ENCODE results near the gene ABCA5.

Gene ABCA5

DNA sequence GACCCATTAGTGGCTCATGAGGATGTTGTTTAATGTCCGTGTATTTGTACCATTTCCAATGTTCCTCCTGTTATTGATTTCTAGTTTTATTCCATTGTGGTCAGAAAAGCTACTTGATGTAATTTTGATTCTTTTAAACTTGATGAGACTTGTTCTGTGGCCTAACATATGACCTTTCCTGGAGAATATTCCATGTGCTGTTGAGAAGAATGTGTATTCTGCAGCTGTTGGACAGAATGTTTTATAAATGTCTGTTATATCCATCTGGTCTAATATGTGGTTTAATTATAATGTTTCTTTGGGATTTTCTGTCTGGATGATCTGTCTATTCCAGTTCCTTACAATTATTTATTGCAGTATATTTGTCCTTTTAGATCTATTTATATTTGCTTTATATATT, 95.4 kb downstream of the ABCA5 start:
- H3K27me3 ChIP-seq (replicated peaks; ENCODE audit: insufficient read depth, low read length) = no peaks in the 10 kb centered on the region
- H3K9me2 ChIP-seq (replicated peaks; ENCODE audit: insufficient read depth, low read length) = no peaks in the 10 kb centered on the region
- H3K27ac ChIP-seq (ENCODE audit: low read length) = no peak overlapping the region
- no peaks in the 10 kb centered on the region for H3K36me3 ChIP-seq (replicated peaks; ENCODE audit: insufficient read depth, low read length)
- H3K79me2 ChIP-seq (ENCODE audit: low read length) = no peaks in the 10 kb centered on the region
- no peak overlapping the region for H3K4me2 ChIP-seq (ENCODE audit: low read depth, low read length)
- H3K9me3 ChIP-seq (replicated peaks; ENCODE audit: insufficient read depth, low read length) = no peaks in the 10 kb centered on the region
- H4K20me1 ChIP-seq (ENCODE audit: insufficient read depth, low read length) = no peaks in the 10 kb centered on the region
- no peak overlapping the region for H3K4me3 ChIP-seq (ENCODE audit: low read length)
- no peaks in the 10 kb centered on the region for H3F3A ChIP-seq (ENCODE audit: insufficient read depth, low read length)
- H3K4me1 ChIP-seq (ENCODE audit: low read length) = no peaks in the 10 kb centered on the region
- TF ChIP-seq, protein P1, sequence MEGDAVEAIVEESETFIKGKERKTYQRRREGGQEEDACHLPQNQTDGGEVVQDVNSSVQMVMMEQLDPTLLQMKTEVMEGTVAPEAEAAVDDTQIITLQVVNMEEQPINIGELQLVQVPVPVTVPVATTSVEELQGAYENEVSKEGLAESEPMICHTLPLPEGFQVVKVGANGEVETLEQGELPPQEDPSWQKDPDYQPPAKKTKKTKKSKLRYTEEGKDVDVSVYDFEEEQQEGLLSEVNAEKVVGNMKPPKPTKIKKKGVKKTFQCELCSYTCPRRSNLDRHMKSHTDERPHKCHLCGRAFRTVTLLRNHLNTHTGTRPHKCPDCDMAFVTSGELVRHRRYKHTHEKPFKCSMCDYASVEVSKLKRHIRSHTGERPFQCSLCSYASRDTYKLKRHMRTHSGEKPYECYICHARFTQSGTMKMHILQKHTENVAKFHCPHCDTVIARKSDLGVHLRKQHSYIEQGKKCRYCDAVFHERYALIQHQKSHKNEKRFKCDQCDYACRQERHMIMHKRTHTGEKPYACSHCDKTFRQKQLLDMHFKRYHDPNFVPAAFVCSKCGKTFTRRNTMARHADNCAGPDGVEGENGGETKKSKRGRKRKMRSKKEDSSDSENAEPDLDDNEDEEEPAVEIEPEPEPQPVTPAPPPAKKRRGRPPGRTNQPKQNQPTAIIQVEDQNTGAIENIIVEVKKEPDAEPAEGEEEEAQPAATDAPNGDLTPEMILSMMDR (IDR thresholded peaks at IDR 0.05; ENCODE audit: low read length) = no peak
- TF ChIP-seq EZH2 (optimal IDR thresholded peaks at IDR 0.05; ENCODE audit: low read depth, low read length) = no peak
- TF ChIP-seq EZH2phosphoT487 (IDR thresholded peaks at IDR 0.05; ENCODE audit: low read length) = no peak
- no peak overlapping the region for H2AFZ ChIP-seq (ENCODE audit: low read length)
- no peak overlapping the region for H3K9ac ChIP-seq (ENCODE audit: low read length)
- DNase-seq = no peak

GRCh38 chr17:69230939-69231338, 96.0 kb downstream of the ABCA5 start:
- H3K27ac ChIP-seq (ENCODE audit: low read length) = no peak overlapping the region
- no peaks in the 10 kb centered on the region for H3K79me2 ChIP-seq (ENCODE audit: low read length)
- no peaks in the 10 kb centered on the region for H4K20me1 ChIP-seq (ENCODE audit: insufficient read depth, low read length)
- H3K4me3 ChIP-seq (ENCODE audit: low read length) = no peak overlapping the region
- no peak overlapping the region for H3K9ac ChIP-seq (ENCODE audit: low read length)
- no peak overlapping the region for H2AFZ ChIP-seq (ENCODE audit: low read length)
- DNase-seq = no peak
- no peaks in the 10 kb centered on the region for H3K9me3 ChIP-seq (replicated peaks; ENCODE audit: insufficient read depth, low read length)
- no peaks in the 10 kb centered on the region for H3F3A ChIP-seq (ENCODE audit: insufficient read depth, low read length)
- H3K27me3 ChIP-seq (replicated peaks; ENCODE audit: insufficient read depth, low read length) = no peaks in the 10 kb centered on the region
- H3K4me1 ChIP-seq (ENCODE audit: low read length) = no peaks in the 10 kb centered on the region
- H3K4me2 ChIP-seq (ENCODE audit: low read depth, low read length) = no peak overlapping the region
- no peaks in the 10 kb centered on the region for H3K9me2 ChIP-seq (replicated peaks; ENCODE audit: insufficient read depth, low read length)
- H3K36me3 ChIP-seq (replicated peaks; ENCODE audit: insufficient read depth, low read length) = no peaks in the 10 kb centered on the region
- no peak for TF ChIP-seq EZH2phosphoT487 (IDR thresholded peaks at IDR 0.05; ENCODE audit: low read length)
- TF ChIP-seq, protein P1 (IDR thresholded peaks at IDR 0.05; ENCODE audit: low read length) = no peak
- no peak for TF ChIP-seq EZH2 (optimal IDR thresholded peaks at IDR 0.05; ENCODE audit: low read depth, low read length)

DNA sequence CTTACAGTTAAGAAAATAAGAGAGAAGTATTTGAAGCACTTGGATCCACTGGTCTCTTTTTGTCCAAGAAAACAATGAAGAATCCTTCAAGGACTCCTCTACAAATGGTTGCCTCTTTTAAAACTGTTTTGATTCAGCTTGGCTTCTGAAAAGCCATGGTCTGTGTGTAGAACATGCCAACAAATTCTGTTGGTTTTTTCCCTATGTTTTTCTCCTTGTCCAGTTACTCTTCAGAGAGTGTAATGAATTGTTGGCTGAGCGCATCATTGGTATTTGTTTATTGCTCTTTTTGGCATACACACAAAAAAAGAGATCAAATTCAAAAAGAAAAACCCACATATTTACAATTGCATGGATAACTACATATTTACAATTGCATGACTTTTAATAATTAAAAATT, 98.4 kb downstream of the ABCA5 start, which contains the start of gene ABCA10:
ABCA10 (minus strand) TSS at position 249 of the 400 bp plus-strand sequence. CDS start 3,466 bp downstream, outside the sequence.
- no peak for DNase-seq
- no peaks in the 10 kb centered on the region for H3K27me3 ChIP-seq (replicated peaks; ENCODE audit: insufficient read depth, low read length)
- no peaks in the 10 kb centered on the region for H3K79me2 ChIP-seq (ENCODE audit: low read length)
- H2AFZ ChIP-seq (ENCODE audit: low read length) = no peak within 1 kb of the TSS
- no peaks in the 10 kb centered on the region for H3K9me3 ChIP-seq (replicated peaks; ENCODE audit: insufficient read depth, low read length)
- H3K36me3 ChIP-seq (replicated peaks; ENCODE audit: insufficient read depth, low read length) = no peaks in the 10 kb centered on the region
- H3K9me2 ChIP-seq (replicated peaks; ENCODE audit: insufficient read depth, low read length) = no peaks in the 10 kb centered on the region
- H3K4me3 ChIP-seq (ENCODE audit: low read length) = no peak within 1 kb of the TSS
- no peaks in the 10 kb centered on the region for H3F3A ChIP-seq (ENCODE audit: insufficient read depth, low read length)
- H3K27ac ChIP-seq (ENCODE audit: low read length) = no peak within 1 kb of the TSS
- H3K9ac ChIP-seq (ENCODE audit: low read length) = no peak within 1 kb of the TSS
- no peaks in the 10 kb centered on the region for H4K20me1 ChIP-seq (ENCODE audit: insufficient read depth, low read length)
- TF ChIP-seq, protein P1 (IDR thresholded peaks at IDR 0.05; ENCODE audit: low read length) = no peak
- no peak for TF ChIP-seq EZH2phosphoT487 (IDR thresholded peaks at IDR 0.05; ENCODE audit: low read length)
- TF ChIP-seq EZH2 (optimal IDR thresholded peaks at IDR 0.05; ENCODE audit: low read depth, low read length) = no peak
- H3K4me2 ChIP-seq (ENCODE audit: low read depth, low read length) = no peak within 1 kb of the TSS
- H3K4me1 ChIP-seq (ENCODE audit: low read length) = no peaks in the 10 kb centered on the region
